NCI-H774 (cell line): ENCODE results near the gene FUT4.
"Not testable (repeated sequence)": the region's sequence is repeated elsewhere in the genome, so short reads cannot be mapped to it uniquely, and the experiment has no call there.

Experiments
- DNase-seq: peaks from one replicate; lab custom pipeline; 2025; lab: John Stamatoyannopoulos, UW

The FUT4 gene

GRCh38 chr11:94533696-94534630 is 9.8 kb upstream of the FUT4 start:
- no peak for DNase-seq

- DNase-seq = no peak
These were observed 7.3 kb upstream of the FUT4 start for GRCh38 chr11:94536386-94536785.

GRCh38 chr11:94537031-94537600 is 6.6 kb upstream of the FUT4 start:
- DNase-seq = no peak

- DNase-seq = peak; percentile 40
These were observed 4.3 kb upstream of the FUT4 start for GRCh38 chr11:94539420-94539819.

DNA sequence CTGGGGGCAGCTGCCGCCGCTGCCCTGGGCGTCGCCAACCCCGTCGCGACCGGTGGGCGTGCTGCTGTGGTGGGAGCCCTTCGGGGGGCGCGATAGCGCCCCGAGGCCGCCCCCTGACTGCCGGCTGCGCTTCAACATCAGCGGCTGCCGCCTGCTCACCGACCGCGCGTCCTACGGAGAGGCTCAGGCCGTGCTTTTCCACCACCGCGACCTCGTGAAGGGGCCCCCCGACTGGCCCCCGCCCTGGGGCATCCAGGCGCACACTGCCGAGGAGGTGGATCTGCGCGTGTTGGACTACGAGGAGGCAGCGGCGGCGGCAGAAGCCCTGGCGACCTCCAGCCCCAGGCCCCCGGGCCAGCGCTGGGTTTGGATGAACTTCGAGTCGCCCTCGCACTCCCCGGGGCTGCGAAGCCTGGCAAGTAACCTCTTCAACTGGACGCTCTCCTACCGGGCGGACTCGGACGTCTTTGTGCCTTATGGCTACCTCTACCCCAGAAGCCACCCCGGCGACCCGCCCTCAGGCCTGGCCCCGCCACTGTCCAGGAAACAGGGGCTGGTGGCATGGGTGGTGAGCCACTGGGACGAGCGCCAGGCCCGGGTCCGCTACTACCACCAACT is 1.0 kb downstream of the FUT4 start:
- no peak for DNase-seq

GRCh38 chr11:94545264-94546161 is 1.8 kb downstream of the FUT4 start:
- no peak for DNase-seq

DNA sequence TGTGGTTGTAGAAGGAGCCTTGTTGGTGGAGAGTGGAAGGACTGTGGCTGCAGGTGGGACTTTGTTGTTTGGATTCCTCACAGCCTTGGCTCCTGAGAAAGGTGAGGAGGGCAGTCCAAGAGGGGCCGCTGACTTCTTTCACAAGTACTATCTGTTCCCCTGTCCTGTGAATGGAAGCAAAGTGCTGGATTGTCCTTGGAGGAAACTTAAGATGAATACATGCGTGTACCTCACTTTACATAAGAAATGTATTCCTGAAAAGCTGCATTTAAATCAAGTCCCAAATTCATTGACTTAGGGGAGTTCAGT is 2.4 kb downstream of the FUT4 start:
- DNase-seq = no peak

DNA sequence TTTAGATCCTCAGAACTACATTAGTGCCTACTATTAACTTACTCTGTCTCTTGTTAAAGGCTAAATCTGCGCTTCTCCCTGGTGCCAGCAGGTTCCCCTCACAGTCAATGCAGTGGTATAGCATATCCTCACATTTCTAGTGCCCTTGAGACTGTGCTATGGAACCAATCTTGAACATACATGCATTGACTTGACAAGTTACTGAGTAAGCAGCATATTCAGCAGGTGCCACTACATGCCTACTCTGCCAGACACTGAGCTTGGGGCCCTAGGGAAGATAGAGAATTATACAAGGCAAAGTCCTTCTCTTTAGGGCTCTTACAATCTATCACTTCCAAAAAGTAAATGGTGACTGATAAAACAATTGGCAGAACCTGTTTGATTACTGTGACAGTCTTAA is 3.2 kb downstream of the FUT4 start:
- no peak for DNase-seq

GRCh38 chr11:94549146-94549545 is 5.4 kb downstream of the FUT4 start:
- no peak for DNase-seq

DNA sequence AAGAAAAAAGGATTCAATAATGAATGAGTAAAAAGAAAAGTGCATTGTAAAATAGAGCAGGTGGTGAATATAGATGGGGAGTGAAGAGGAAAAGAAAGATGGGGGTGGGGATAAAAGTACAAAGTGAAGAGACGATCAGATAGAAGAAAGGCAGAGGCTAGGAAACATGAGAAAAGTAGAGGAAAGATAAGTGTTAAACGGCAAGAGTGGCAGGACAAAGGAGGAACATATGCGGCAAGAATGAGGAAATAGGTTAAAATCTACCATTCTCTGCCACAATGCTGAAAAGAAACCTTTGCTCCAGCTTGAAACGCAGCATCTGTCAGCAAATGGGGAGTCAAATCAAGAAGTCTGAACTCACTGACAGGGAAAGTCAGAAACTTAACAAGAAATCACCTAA is 6.8 kb downstream of the FUT4 start:
- no peak for DNase-seq

- no peak for DNase-seq
These were observed 10.2 kb downstream of the FUT4 start for GRCh38 chr11:94553938-94554337.

GRCh38 chr11:94555752-94556329 is 12.1 kb downstream of the FUT4 start:
- not testable (repeated sequence) for DNase-seq

GRCh38 chr11:94557421-94557820 is 13.7 kb downstream of the FUT4 start:
- no peak for DNase-seq

- no peak for DNase-seq
These were observed 14.3 kb downstream of the FUT4 start for GRCh38 chr11:94557992-94558391.

DNA sequence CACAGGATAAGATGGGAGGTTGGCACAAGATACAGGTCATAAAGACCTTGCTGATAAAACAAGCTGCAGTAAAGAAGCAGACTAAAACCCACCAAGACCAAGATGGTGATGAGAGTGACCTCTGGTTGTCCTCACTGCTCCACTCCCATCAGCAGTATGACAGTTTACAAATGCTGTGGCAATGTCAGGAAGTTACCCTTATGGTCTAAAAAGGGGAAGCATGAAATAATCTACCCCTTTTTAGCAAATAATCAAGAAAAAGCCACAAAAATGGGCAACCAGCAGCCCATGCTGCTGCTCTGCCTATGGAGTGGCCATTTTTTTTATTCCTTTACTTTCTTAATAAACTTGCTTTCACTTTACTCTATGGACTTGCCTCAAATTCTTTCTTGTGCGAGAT is 14.7 kb downstream of the FUT4 start:
- no peak for DNase-seq

DNA sequence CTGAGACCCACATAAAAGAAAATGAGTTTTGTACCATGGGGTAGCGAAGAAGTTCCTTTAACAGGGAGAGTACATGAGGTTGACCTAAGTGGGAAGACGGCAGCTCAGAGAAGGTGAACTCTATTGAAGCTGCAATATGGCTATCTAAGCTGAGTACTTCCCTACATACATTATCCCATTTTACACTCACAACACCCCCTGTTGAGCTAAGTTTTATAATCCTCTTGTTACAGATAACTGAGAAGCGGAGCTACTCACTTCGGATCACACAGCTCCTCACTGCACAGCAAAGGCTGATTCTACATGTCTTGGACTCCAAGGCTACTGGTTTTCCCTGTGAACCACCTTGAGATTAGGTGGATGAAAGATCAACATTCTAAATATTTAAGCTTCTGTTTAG is 15.2 kb downstream of the FUT4 start:
- DNase-seq = no peak

DNA sequence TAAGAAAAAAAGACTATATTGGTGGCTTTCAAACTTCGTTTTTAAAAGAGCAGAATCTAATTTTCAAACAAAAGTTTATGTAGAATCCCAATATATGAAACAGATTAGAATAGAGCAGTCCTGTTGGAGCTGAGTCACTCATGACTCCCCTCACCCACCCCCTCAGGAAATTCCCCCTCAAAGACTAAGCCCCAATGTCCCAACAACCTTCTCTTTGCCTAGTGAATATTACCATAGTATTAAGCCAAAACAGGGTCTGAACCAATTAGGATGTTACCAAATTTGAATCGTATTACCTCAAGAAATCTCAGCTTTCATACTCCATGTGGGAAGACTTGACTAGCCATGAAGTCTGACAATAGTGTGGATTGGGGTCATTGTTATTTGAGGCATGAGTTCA is 15.6 kb downstream of the FUT4 start:
- no peak for DNase-seq

DNA sequence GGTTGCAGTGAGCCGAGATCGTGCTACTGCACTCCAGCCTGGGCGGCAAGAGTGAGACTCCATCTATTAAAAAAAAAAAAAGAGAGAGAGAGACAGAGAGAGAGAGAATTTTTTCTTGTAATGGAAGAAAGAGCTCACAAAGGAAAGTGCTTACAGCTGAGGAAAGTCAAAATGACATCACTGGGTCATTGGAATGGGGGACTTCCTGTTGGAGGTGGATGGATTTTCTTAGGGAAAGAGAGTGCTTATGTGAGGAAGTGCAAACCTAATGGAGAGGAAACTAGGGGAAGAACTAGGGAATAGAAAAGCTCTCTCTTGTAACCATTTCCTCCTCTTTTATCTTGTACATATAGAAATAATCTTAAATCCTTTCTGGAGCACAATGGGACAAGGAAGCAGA is 17.1 kb downstream of the FUT4 start:
- no peak for DNase-seq

GRCh38 chr11:94563176-94563847 is 19.6 kb downstream of the FUT4 start:
- no peak for DNase-seq

GRCh38 chr11:94563848-94564467 is 20.2 kb downstream of the FUT4 start:
- no peak for DNase-seq

DNA sequence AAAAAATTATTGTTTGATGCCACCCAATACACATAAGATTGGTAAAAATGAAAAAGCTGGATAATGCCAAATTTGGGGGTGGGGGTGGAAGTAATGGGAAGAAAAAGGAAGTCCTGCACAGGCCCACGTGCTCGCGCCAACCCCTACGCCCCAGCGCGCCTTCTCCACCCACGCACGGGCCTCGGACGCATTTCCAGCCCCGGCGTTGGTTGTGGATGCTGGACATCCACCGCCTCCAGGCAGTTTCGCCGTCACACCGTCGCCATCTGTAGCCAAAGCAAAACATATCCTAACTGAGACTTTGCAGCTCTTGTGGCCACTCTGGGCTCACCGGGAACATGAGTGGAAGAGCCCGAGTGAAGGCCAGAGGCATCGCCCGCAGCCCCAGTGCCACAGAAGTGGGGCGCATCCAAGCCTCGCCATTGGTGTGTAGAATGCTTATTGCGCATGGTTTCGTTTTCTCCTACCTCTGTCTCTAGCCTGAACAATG is 23.5 kb downstream of the FUT4 start, which contains the start of gene PIWIL4:
PIWIL4 (plus strand) TSS at position 188 of the 490 bp plus-strand sequence; CDS start at position 339, 151 bp downstream.
- no peak for DNase-seq
